ENCODE results near the gene PTPN18.
"Not testable (repeated sequence)": the region's sequence is repeated elsewhere in the genome, so short reads cannot be mapped to it uniquely, and the experiment has no call there.

The PTPN18 gene, protein sequence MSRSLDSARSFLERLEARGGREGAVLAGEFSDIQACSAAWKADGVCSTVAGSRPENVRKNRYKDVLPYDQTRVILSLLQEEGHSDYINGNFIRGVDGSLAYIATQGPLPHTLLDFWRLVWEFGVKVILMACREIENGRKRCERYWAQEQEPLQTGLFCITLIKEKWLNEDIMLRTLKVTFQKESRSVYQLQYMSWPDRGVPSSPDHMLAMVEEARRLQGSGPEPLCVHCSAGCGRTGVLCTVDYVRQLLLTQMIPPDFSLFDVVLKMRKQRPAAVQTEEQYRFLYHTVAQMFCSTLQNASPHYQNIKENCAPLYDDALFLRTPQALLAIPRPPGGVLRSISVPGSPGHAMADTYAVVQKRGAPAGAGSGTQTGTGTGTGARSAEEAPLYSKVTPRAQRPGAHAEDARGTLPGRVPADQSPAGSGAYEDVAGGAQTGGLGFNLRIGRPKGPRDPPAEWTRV

DNA sequence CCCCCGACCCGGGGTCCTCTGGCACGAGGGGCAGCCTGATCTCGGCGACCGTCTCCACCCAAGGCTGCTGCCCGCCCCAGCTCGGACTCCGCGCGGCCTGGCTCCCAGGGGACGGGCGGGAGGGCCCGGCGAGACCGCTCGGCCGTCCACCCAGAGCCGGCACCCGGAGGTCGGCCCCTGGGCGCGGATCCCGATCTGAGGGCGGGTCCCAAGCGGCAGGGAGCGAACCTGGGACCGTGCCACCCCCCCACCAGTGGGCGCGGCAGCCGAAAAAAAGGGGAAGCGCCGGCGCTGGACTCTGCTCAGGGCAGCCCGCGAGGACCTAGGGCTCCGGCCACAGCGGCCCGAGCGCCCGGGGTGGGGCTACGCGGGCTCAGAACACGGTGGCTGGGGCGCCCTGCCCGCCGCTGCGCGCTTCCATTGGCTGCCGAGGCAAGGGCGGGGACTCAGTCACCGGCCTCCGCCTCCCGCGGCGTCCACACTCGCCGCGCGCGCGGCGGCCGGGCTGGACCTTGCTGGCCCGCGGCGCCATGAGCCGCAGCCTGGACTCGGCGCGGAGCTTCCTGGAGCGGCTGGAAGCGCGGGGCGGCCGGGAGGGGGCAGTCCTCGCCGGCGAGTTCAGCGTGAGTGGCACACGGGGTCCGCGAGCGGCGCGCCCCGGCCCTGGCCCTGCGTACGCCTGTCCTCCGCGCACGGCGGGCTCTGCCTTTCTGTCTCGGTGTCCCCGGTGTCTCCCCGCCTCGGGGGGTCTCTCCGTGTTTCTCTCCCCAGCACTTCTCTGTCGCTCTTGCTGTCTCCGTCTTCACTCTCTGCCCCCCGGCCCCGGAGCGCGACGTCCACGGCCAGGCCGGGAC, at the start of gene PTPN18:
Gene PTPN18 (plus strand): TSS at position 479 of the 854 bp plus-strand sequence. CDS start 52 bp downstream, at position 531.
- in situ Hi-C loops (cut with MboI; ENCODE audit: low pct_unique_long_range_greater_than_20kb, low sequenced_read_pairs): no loop called here
- DNase-seq: peak; percentile 69

DNA sequence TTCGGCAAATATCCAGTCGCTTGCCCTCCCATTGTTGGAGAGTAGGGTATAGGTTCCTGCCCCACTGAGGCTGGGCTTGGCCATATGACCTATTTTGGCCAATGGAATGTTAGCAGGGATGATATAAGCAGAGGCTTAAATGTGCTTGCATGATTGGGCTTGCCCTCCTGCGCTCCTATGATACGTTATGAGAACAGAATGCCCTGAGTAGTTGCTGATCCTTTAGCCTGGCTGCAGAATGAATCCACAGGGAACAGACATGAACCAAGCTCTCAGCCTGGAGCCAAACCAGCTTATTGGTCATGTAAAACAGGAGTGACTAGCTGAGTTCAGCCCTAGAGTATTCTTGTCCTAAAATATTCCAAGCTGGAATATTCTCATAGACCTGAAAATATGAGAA, 48.0 kb upstream of the PTPN18 start:
- DNase-seq: no peak
- in situ Hi-C loops (cut with MboI; ENCODE audit: low pct_unique_long_range_greater_than_20kb, low sequenced_read_pairs): no loop called here

DNA sequence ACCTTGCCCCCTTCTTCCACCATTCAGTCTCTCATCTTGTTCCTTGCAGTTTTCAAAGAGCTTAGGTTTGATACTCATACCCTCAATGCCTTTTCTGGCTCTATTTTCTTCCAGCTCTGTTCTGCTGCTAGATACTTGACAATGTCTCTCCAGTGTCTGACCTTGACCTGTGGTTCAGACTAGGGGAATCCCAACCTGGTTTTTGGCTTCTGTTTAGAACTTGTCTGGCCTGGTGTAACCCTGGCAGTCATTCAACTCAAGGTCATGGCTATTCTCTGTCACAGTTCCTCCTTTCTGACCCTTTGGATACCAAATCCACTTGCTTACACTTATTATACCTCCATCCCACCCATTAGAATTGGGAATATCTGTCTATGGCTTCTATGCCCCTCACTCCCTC, 45.0 kb upstream of the PTPN18 start:
- in situ Hi-C loops (cut with MboI; ENCODE audit: low pct_unique_long_range_greater_than_20kb, low sequenced_read_pairs): no loop called here
- DNase-seq: no peak

DNA sequence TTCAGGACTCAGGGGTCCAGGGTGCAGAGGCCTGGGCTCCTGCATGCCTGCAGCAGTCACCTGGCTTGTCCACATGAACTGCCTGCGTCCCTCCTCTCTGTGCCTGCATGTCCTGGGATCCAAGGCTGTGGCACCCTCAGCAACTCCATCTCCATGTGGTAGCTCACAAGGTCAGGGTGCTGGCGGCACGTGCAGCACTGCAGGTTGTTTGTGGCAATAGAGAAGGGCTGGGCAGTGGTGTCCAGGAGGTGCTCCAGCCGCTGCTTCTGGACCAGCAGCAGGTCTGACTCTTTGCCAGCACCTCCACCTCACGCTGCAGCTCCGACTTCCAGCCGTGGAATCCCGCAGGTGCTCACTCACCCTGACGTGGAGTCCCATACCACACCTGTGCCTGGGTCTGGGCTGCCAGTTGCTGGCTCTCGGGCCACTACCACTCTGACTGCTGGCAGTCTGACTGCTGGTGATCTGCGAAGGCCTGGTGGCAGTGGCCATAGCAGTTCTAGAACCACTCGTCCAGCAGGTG, 42.0 kb upstream of the PTPN18 start:
- DNase-seq: no peak
- in situ Hi-C loops (cut with MboI; ENCODE audit: low pct_unique_long_range_greater_than_20kb, low sequenced_read_pairs): no loop called here

GRCh38 chr2:130314377-130314776, 41.5 kb upstream of the PTPN18 start:
- in situ Hi-C loops (cut with MboI; ENCODE audit: low pct_unique_long_range_greater_than_20kb, low sequenced_read_pairs): no loop called here
- no peak for DNase-seq

DNA sequence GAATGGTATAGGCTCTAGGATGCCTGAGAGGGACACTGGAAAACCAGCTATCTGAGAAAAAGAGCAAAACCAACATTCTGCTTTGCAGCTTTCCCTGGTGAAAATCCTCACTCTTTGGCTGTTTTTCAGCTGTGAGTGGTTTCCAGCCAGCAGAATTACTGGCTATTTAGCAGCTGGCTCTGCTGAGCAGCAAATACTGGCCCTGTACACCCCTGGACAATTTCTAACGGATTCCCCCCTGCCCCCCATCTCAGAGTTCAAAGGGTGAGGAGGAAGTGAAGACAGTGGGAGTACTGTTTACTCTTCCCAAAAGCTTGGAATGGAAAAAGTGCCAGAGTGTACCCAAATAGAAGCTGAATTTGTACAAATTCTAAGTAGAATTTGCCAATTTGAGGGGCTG, 39.3 kb upstream of the PTPN18 start:
- no peak for DNase-seq

DNA sequence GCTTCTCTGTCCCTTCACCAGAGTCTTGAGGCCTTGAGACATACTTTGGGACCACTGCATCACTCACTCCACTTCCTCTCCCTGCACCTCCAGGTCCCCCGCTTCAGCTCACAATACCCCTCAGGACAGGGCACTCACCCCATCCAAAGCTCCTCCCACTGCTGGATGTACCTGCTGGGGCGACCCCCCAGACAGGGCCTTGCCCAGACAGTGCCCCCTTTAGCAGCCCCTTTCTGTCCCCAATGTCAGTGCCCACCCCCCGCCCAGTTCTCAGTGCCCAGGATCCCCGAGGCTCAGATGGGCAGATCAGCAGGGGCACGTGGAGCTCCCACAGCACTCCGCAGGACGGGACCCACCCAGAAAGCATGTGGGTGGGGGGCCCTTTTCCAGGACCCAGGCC, 37.0 kb upstream of the PTPN18 start:
- DNase-seq: no peak
- in situ Hi-C loops (cut with MboI; ENCODE audit: low pct_unique_long_range_greater_than_20kb, low sequenced_read_pairs): no loop called here

More for the DNA sequence above, 39.3 kb upstream of the PTPN18 start:
- in situ Hi-C loops (cut with MboI; ENCODE audit: low pct_unique_long_range_greater_than_20kb, low sequenced_read_pairs): no loop called here

DNA sequence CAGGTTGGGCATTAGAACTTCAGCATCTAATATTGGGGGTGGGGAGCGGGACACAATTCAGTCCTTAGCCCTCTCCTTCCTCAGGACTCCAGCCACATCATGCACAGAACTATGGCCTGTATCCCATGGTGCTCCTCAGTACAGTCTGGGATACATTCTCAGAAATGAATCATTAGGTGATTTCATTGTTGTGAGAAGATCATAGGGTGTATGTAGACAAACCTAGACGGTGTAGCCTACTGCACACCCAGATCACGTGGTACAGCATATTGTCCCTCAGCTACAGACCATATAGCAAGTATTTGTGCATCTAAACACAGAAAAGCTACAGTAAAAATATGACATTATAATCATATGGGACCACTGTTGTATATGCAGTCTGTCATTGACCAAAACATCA, 36.3 kb upstream of the PTPN18 start:
- in situ Hi-C loops (cut with MboI; ENCODE audit: low pct_unique_long_range_greater_than_20kb, low sequenced_read_pairs): no loop called here
- DNase-seq: no peak

DNA sequence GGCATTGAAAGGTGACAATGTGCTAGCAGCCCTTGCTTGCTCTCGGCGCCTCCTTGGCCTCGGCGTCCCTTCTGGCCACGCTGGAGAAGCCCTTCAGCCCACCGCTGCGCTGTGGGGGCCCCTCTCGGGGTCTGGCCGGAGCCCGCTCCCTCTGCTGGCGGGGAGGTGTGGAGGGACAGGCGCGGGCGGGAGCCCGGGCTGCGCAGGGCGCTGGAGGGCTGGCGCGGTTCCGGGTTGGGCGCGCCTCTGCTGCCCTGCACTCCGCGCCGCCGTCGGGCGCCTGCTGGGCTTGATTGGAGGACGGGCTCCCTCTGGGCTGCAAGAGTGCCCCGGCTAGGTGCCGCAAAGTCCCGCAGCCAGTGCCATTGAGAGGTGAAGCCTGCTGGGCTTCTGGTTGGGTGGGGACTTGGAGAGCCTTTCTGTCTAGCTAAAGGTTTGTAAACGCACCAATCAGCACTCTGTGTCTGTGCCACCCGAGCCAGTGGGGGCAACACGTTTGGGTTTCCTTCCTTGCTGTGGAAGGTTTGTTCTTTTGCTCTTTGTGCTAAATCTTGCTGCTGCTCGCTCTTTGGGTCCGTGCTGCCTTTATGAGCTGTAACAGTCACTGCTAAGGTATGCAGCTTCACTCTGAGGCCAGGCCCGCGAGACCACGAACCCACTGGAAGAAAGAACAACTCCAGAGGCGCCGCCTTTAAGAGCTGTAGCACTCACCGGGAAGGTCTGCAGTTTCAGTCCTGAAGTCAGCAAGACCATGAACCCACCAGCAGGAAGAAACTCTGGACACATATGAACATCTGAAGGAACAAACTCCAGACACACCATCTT, 27.9 kb upstream of the PTPN18 start:
- in situ Hi-C loops (cut with MboI; ENCODE audit: low pct_unique_long_range_greater_than_20kb, low sequenced_read_pairs): loop anchor here (25.0 kb wide), 1 partner anchor 166 kb away; no protein-coding TSS in a partner anchor
- no peak for DNase-seq

- in situ Hi-C loops (cut with MboI; ENCODE audit: low pct_unique_long_range_greater_than_20kb, low sequenced_read_pairs): loop anchor here (25.0 kb wide), 1 partner anchor 166 kb away; no protein-coding TSS in a partner anchor
- no peak for DNase-seq
Measured at GRCh38 chr2:130328710-130329109, 27.1 kb upstream of the PTPN18 start.

DNA sequence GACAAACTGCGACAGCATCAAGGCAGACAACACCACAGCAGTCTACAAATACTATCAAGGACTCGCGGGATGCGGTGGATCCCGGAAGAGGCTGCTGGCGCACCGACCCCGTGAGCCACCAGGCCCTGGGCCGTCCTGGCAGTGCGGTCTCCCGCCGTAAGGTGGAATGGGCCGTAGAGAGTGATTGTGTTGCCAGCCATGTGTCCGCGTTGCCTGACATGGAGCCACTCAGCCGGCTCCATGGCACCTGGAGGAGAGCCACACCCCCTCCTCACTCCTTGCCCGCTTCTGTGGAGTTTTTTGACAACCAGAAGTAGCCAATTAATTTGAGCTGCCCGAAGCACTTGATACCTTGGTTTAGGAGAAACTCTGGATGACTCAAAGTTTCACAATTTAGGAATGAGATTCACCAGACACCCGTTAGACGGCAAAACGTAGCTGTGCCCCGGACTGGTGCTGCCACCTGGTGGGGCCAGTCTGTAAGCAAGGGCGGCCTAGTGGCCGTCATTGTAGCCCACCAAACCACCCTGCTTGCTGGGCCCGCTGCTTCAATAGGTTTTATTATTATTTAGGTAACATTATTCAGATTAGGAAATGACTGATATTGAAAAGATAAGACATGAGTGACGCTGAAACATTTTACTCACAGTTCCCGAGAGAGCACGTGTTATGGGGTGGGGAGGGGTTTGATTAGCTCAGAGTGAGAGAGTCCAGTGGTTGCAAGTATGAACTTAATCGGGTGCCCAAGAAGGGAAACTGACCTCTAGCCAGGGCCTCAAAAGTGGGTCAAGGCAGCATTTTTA, 23.4 kb upstream of the PTPN18 start:
- in situ Hi-C loops (cut with MboI; ENCODE audit: low pct_unique_long_range_greater_than_20kb, low sequenced_read_pairs): loop anchor here (25.0 kb wide), 1 partner anchor 170 kb away; no protein-coding TSS in a partner anchor
- peak; percentile 73 for DNase-seq

GRCh38 chr2:130333253-130333652, 22.6 kb upstream of the PTPN18 start:
- in situ Hi-C loops (cut with MboI; ENCODE audit: low pct_unique_long_range_greater_than_20kb, low sequenced_read_pairs): loop anchor here (25.0 kb wide), 1 partner anchor 171 kb away; no protein-coding TSS in a partner anchor
- not testable (repeated sequence) for DNase-seq

DNA sequence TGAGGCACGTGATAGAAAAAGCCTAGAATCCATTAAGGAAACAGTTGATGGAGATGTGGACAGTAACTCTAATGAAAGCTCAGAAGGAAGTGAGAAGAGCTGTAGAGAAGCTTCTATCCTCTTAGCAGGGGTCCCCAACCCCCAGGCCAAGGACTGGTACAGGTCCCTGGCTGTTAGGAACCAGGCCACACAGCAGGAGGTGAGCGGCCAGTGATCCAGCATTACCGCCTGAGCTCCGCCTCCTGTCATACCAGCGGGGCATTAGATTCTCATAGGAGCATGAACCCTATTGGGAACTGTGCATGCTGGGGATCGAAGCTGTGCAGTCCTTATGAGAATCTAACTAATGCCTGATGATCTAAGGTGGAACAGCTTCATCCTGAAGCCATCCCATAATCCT, 21.8 kb upstream of the PTPN18 start:
- DNase-seq: no peak
- in situ Hi-C loops (cut with MboI; ENCODE audit: low pct_unique_long_range_greater_than_20kb, low sequenced_read_pairs): loop anchor here (25.0 kb wide), 1 partner anchor 172 kb away; no protein-coding TSS in a partner anchor

DNA sequence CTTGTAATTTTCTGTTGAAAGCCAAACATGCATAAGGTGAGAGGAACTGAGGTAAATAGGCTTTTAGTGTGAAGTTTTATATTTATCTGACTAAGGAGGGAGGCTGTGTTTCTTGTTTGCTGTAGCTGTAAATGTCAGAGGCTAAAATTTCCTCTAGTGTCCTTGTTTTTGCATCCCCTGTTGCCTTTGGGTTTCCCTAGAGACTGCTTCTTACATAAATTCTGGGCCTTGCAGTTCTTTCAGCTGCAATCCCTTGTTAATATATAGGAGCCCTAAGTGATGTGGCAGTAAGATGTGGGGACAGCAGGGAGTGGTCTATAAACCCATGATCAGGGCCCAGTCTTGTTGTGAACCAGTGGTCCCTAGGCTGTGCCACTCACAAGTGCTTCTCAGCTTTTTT, 20.6 kb upstream of the PTPN18 start:
- DNase-seq: no peak
- in situ Hi-C loops (cut with MboI; ENCODE audit: low pct_unique_long_range_greater_than_20kb, low sequenced_read_pairs): loop anchor here (25.0 kb wide), 1 partner anchor 173 kb away; no protein-coding TSS in a partner anchor

DNA sequence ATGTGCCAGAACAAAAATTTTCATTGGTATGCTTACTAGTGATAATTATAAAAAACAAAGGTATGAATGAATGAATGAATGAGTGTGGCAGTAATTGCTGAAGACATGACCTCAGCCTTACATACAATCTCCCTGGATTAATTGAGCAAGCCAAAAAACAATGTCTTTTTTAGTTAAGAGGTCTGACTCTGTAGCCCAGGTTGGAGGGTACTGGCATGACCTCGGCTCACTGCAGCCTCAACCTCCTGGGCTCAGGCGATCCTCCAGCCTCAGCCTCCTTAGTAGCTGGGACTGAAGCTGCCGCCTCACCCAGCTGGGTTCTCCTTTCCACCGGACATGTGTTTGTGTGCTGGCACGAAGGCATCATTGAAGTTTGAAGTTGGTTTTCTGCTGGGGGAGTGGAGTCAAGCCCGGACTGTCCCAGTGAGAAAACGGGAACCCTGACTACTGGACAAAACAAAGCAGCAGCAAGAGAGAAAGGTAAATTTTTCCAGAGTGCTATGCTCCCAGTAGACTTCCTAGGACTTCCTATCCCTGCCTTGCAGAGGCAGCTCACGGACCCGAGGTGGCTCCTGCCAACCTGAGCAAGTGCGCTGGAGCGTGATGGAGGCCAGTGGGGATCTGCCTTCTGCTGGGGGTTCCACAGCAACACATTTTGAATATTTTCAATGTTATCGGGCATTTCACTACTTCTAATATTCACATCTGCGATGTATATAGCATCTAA, 19.5 kb upstream of the PTPN18 start:
- DNase-seq: no peak
- in situ Hi-C loops (cut with MboI; ENCODE audit: low pct_unique_long_range_greater_than_20kb, low sequenced_read_pairs): loop anchor here (25.0 kb wide), 1 partner anchor 174 kb away; no protein-coding TSS in a partner anchor

GRCh38 chr2:130336877-130337734, 18.8 kb upstream of the PTPN18 start:
- in situ Hi-C loops (cut with MboI; ENCODE audit: low pct_unique_long_range_greater_than_20kb, low sequenced_read_pairs): loop anchor here (25.0 kb wide), 1 partner anchor 175 kb away; no protein-coding TSS in a partner anchor
- DNase-seq: no peak

All from KBM-7 (cell line).